Measurements from ENCODE around the gene FRMD5. TPM values are rescaled to one million over a fixed set of nuclear protein-coding genes. Genes with fewer than 3 reads are reported as not detected.

Gene FRMD5
- polyA plus RNA-seq, 2 of the 4 experiments (the other 2 are of a cell fraction) = 2.5 to 3.6 TPM

DNA sequence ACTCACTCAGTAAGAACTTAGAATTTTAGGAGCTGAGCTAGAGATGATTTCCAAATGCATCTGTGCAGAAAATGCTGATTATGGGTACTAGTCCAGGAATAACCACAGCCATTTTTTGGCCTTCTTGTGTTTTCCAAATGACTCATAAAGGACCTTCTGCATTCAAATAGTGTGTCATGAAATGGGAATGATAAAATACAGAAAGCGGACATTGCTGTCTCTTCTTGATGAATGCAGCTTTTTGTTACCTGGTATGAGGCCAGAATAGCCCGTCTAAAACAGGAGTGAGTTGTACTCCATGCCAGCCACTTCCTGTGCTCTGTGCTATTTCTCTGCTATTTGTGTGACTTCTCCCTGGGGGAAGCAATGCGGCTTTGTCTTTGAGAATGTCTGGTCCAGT lies 20.5 kb upstream of the FRMD5 start (continued):
- TF ChIP-seq, protein P1, sequence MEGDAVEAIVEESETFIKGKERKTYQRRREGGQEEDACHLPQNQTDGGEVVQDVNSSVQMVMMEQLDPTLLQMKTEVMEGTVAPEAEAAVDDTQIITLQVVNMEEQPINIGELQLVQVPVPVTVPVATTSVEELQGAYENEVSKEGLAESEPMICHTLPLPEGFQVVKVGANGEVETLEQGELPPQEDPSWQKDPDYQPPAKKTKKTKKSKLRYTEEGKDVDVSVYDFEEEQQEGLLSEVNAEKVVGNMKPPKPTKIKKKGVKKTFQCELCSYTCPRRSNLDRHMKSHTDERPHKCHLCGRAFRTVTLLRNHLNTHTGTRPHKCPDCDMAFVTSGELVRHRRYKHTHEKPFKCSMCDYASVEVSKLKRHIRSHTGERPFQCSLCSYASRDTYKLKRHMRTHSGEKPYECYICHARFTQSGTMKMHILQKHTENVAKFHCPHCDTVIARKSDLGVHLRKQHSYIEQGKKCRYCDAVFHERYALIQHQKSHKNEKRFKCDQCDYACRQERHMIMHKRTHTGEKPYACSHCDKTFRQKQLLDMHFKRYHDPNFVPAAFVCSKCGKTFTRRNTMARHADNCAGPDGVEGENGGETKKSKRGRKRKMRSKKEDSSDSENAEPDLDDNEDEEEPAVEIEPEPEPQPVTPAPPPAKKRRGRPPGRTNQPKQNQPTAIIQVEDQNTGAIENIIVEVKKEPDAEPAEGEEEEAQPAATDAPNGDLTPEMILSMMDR (IDR thresholded peaks at IDR 0.05) = no peak

DNA sequence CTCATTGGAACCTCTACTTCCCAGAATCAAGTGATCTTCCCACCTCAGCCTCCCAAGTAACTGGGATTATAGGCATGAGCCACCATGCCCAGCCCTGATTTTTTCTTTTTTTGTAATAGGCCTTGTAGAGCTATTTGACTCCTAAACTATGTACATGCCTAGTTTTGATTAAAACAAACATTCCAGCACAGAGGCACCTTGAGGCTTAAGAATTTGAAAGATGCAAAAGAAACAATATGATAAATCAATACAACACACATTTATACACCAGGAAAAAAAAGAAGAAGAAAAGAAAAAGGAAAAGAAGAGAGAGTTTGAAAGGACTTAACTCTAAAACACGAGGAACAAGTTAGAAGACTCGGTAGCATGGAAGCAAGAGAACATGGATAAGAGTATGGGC lies 13.9 kb upstream of the FRMD5 start:
- no peak for FAIRE-seq
- WGBS (ENCODE audit: missing lambda C conversion rate) = 80% methylated on average over 2 of the region's 2 CpGs
- Histone ChIP-seq H3K27ac (no peak overlapping the region; a peak in 1 of 6 replicates), H3K9me3 (no peaks in the 10 kb centered on the region), H3K4me3 (no peak overlapping the region), H3K4me2 (no peak overlapping the region), H3K4me1 (peaks cover 12% of the 10 kb centered on the region; the same call in 1 of the 3 replicates)
- no peak for DNase-seq (ENCODE audit: low read depth in 1 of 2, low spot score in 1 of 2)
- ATAC-seq = no peak
- TF ChIP-seq RFX5 (IDR thresholded peaks at IDR 0.05) = no peak
- TF ChIP-seq, protein P2, sequence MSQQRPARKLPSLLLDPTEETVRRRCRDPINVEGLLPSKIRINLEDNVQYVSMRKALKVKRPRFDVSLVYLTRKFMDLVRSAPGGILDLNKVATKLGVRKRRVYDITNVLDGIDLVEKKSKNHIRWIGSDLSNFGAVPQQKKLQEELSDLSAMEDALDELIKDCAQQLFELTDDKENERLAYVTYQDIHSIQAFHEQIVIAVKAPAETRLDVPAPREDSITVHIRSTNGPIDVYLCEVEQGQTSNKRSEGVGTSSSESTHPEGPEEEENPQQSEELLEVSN (IDR thresholded peaks at IDR 0.05; ENCODE audit: borderline replicate concordance, low read depth) = no peak
- TF ChIP-seq, protein P3, sequence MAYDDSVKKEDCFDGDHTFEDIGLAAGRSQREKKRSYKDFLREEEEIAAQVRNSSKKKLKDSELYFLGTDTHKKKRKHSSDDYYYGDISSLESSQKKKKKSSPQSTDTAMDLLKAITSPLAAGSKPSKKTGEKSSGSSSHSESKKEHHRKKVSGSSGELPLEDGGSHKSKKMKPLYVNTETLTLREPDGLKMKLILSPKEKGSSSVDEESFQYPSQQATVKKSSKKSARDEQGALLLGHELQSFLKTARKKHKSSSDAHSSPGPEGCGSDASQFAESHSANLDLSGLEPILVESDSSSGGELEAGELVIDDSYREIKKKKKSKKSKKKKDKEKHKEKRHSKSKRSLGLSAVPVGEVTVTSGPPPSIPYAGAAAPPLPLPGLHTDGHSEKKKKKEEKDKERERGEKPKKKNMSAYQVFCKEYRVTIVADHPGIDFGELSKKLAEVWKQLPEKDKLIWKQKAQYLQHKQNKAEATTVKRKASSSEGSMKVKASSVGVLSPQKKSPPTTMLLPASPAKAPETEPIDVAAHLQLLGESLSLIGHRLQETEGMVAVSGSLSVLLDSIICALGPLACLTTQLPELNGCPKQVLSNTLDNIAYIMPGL (CRISPR knock-in tag; IDR thresholded peaks at IDR 0.05; ENCODE audit: borderline replicate concordance) = no peak
- no peak for TF ChIP-seq BHLHE40 (IDR thresholded peaks at IDR 0.05; ENCODE audit: low read depth, low read length)
- TF ChIP-seq SMC3 (IDR thresholded peaks at IDR 0.05) = no peak
- no peak for TF ChIP-seq ZNF302 (CRISPR knock-in tag; IDR thresholded peaks at IDR 0.05)
- TF ChIP-seq, protein P4, sequence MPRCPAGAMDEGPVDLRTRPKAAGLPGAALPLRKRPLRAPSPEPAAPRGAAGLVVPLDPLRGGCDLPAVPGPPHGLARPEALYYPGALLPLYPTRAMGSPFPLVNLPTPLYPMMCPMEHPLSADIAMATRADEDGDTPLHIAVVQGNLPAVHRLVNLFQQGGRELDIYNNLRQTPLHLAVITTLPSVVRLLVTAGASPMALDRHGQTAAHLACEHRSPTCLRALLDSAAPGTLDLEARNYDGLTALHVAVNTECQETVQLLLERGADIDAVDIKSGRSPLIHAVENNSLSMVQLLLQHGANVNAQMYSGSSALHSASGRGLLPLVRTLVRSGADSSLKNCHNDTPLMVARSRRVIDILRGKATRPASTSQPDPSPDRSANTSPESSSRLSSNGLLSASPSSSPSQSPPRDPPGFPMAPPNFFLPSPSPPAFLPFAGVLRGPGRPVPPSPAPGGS (IDR thresholded peaks at IDR 0.05) = no peak
- TF ChIP-seq ZC3H11A (IDR thresholded peaks at IDR 0.05) = no peak
- TF ChIP-seq ZSCAN20 (CRISPR knock-in tag; IDR thresholded peaks at IDR 0.05) = no peak
- no peak for TF ChIP-seq TP53 (CRISPR knock-in tag; IDR thresholded peaks at IDR 0.05)
- no peak for TF ChIP-seq POLR2A (IDR thresholded peaks at IDR 0.05; ENCODE audit: low read length)
- TF ChIP-seq HEYL (CRISPR knock-in tag; IDR thresholded peaks at IDR 0.05) = no peak
- TF ChIP-seq HOXB13 (CRISPR knock-in tag; IDR thresholded peaks at IDR 0.05; ENCODE audit: low read depth) = no peak
- no peak for TF ChIP-seq MAFK (IDR thresholded peaks at IDR 0.05; ENCODE audit: partially characterized antibody)
- no peak for TF ChIP-seq NFE2L2 (conservative IDR thresholded peaks at IDR 0.05; ENCODE audit: low read length)
- no peak for TF ChIP-seq KDM5A (IDR thresholded peaks at IDR 0.05)
- no peak for TF ChIP-seq RAD21 (conservative IDR thresholded peaks at IDR 0.05 in 1 of 2, IDR thresholded peaks at IDR 0.05 in 1 of 2)
- TF ChIP-seq, protein P5, sequence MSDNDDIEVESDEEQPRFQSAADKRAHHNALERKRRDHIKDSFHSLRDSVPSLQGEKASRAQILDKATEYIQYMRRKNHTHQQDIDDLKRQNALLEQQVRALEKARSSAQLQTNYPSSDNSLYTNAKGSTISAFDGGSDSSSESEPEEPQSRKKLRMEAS (IDR thresholded peaks at IDR 0.05) = no peak
- no peak for TF ChIP-seq RCOR1 (IDR thresholded peaks at IDR 0.05; ENCODE audit: low read depth, low read length)
- CTCF ChIA-PET = interaction anchor here (0.8 to 2.3 kb wide), 3 partner anchors 10 to 337 kb away, joined by 3 to 10 read pairs (median 3); partner anchors contain the start of gene FRMD5
- POLR2A ChIA-PET = no interaction called here

DNA sequence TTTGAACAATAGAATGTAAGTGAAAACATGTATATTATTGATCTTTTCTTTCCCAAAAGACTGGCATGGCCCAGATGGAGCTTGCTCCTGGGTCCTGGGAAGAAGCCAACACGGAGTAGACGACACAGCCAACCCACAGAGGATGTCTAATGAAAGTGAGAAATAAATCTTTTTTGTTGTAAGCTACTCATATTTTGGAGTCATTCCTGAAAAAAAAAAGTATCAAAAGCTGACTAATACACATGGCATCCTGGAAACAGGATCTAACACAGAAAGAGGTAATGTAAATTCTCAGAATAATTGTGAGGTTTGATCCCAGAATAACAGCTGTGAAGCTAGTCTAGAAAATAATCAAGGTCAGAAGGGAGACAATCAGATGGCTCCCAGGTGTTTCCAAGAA lies 12.6 kb upstream of the FRMD5 start:
- Histone ChIP-seq H3K27ac (peak overlapping the region in 1 of 2 experiments; percentile 61; a peak in 3 of 6 replicates), H3K9me3 (no peaks in the 10 kb centered on the region), H3K4me1 (peaks cover 12% of the 10 kb centered on the region; the same call in 1 of the 3 replicates), H3K4me3 (no peak overlapping the region), H3K4me2 (peak overlapping the region; percentile 27; the same call in 1 of the 3 replicates)
- ChIA-PET POLR2A (interaction anchor here (1.5 kb wide), 1 partner anchor 13 kb away, joined by 6 read pairs; no protein-coding TSS in a partner anchor), CTCF (interaction anchor here (0.6 to 2.3 kb wide), 4 partner anchors 9 to 78 kb away, joined by 3 to 10 read pairs (median 4); no protein-coding TSS in a partner anchor)
- TF ChIP-seq FOSL2 (IDR thresholded peaks at IDR 0.05) (no peak), FOSL2 (CRISPR knock-in tag; IDR thresholded peaks at IDR 0.05) (0 out of 2 replicates have a peak, but pooled peaks have one; percentile 3), JUNB (IDR thresholded peaks at IDR 0.05) (peak; percentile 29; the same call in 1 of the 2 replicates), CHD2 (IDR thresholded peaks at IDR 0.05; ENCODE audit: low read length, partially characterized antibody) (no peak)
- ATAC-seq (no peak), DNase-seq (ENCODE audit: low read depth in 1 of 2, low spot score in 1 of 2) (no peak), FAIRE-seq (no peak)
- WGBS (ENCODE audit: missing lambda C conversion rate) = 19% methylated on average over 2 of the region's 2 CpGs
